ENCODE results near the gene SERPINB1. TPM values are rescaled to one million over a fixed set of nuclear protein-coding genes. Genes with fewer than 3 reads are reported as not detected.

The SERPINB1 gene
- total and polyA plus RNA-seq, 3 donors from 2014 or later, result 15.0 to 19.6 (median 19.4) TPM

DNA sequence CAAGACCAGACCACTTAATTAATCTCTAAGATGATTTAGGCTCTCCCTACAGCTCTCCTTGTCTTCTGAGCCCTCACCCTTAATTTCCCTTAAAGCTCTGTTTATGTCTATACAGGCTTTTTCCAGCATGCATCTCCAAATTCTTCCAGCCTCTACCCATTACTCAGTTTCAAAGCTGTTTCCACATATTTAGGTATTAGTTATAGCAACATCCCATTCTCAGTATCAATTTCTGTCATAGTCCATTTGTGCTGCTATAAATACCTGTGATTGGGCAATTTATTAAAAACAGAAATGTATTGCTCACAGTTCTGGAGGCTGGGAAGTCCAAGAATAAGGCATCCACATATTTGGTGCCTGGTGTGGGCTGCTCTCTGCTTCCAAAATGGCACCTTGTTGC lies 2.3 kb upstream of the SERPINB1 start:
- DNase-seq, result no peak
- TF ChIP-seq, protein P1, sequence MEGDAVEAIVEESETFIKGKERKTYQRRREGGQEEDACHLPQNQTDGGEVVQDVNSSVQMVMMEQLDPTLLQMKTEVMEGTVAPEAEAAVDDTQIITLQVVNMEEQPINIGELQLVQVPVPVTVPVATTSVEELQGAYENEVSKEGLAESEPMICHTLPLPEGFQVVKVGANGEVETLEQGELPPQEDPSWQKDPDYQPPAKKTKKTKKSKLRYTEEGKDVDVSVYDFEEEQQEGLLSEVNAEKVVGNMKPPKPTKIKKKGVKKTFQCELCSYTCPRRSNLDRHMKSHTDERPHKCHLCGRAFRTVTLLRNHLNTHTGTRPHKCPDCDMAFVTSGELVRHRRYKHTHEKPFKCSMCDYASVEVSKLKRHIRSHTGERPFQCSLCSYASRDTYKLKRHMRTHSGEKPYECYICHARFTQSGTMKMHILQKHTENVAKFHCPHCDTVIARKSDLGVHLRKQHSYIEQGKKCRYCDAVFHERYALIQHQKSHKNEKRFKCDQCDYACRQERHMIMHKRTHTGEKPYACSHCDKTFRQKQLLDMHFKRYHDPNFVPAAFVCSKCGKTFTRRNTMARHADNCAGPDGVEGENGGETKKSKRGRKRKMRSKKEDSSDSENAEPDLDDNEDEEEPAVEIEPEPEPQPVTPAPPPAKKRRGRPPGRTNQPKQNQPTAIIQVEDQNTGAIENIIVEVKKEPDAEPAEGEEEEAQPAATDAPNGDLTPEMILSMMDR (IDR thresholded peaks at IDR 0.05), result no peak
- no peak for TF ChIP-seq POLR2A (IDR thresholded peaks at IDR 0.05)
- no peaks in the 10 kb centered on the region for H3K9me3 ChIP-seq
- no peak overlapping the region for H3K27ac ChIP-seq
- peaks cover 23% of the 10 kb centered on the region for H3K4me1 ChIP-seq
- no peaks in the 10 kb centered on the region for H3K36me3 ChIP-seq (ENCODE audit: low read depth, missing control alignments)
- no peak overlapping the region for H3K4me3 ChIP-seq
- H3K27me3 ChIP-seq, result no peaks in the 10 kb centered on the region
- intact Hi-C loops (cut with DNase I; ENCODE audit: low total_unique reads), result loop anchor here (10.0 kb wide), 2 partner anchors 91 to 211 kb away; no protein-coding TSS in a partner anchor

DNA sequence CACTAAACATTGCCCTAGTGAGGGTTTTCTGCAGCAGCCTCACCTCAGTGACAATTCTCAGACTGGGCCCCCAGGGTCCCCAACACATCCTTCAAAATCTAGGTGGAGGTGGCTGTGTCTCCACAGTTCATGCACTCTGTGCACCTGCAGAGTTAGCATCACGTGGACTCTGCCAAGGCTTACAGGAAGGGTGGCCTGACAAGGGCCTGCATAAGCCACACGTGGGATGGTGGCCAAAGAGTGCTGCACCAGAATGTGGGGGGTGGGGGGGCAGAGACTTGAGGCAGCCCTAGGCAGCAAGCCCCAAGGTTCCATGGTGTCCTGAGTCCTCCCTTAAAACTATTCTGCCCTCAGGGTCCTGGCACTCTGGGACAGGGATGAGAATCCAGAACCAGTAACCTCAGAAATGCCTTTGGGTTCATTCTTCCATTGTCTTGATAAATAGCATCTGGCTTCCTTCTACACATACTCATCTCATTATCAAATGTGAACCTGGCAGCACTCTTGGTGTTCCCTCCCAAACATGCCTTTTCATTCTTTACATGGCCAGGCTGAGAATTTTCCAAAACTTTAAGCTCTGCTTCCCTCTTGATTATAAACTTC lies 1.6 kb upstream of the SERPINB1 start:
- no peak overlapping the region for H3K4me3 ChIP-seq
- no peak for TF ChIP-seq POLR2A (IDR thresholded peaks at IDR 0.05)
- TF ChIP-seq, protein P1 (IDR thresholded peaks at IDR 0.05), result no peak
- H3K4me1 ChIP-seq, result peaks cover 23% of the 10 kb centered on the region
- no peak for DNase-seq
- H3K9me3 ChIP-seq, result no peaks in the 10 kb centered on the region
- H3K36me3 ChIP-seq (ENCODE audit: low read depth, missing control alignments), result no peaks in the 10 kb centered on the region
- no peaks in the 10 kb centered on the region for H3K27me3 ChIP-seq
- intact Hi-C loops (cut with DNase I; ENCODE audit: low total_unique reads), result loop anchor here (10.0 kb wide), 2 partner anchors 92 to 212 kb away; no protein-coding TSS in a partner anchor
- H3K27ac ChIP-seq, result no peak overlapping the region
- 31% methylated on average over 2 of the region's 2 CpGs; no CpG with 5 or more reads in 1 of the 2 donors for WGBS, 2 donors

DNA sequence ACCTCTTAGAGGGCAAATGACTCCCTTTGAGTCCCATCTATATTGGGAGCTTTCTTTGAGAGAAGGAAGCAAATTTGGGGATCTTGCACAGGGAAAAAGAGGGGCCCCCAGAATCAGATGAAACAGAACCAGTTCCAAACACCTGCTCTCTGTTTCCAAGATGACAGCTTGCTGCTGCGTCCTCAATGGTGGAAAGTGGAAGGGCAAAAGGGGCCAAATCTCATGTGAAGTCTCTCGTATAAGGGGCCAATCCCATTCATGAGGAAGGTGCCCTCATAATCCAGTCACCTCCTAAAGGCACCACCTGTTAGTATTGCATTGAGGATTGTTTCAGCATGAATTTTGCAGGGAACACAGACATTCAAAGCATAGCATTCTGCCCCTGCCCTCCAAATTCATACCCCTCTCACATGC lies 483 bp upstream of the SERPINB1 start:
- WGBS, 2 donors, result 64 to 71% methylated on average over 2 of the region's 2 CpGs
- no peaks in the 10 kb centered on the region for H3K9me3 ChIP-seq
- DNase-seq, result no peak
- H3K27me3 ChIP-seq, result no peaks in the 10 kb centered on the region
- H3K4me3 ChIP-seq, result peak overlapping the region; percentile 61 to 67
- intact Hi-C loops (cut with DNase I; ENCODE audit: low total_unique reads), result loop anchor here (10.0 kb wide), 2 partner anchors 93 to 213 kb away; no protein-coding TSS in a partner anchor
- peak overlapping the region; percentile 90 to 92 for H3K27ac ChIP-seq
- no peaks in the 10 kb centered on the region for H3K36me3 ChIP-seq (ENCODE audit: low read depth, missing control alignments)
- TF ChIP-seq, protein P1 (IDR thresholded peaks at IDR 0.05), result no peak
- TF ChIP-seq POLR2A (IDR thresholded peaks at IDR 0.05), result no peak
- peaks cover 23% of the 10 kb centered on the region for H3K4me1 ChIP-seq

DNA sequence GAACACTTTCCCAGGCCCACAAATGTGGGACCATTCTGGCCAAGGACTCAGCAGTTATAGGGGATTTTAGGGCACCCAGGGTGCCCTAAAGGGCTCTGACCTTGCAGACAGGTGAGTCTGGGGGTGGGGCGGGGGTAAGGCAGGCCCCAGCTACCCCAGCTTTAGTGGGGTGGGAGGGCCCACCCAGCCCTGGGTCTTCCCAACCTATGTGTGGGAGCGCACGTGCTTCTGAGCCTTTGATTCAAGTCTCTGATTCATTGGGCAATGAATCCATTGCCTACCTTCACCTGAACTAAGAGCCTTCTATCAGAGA lies 958 bp downstream of the SERPINB1 start:
- H3K4me3 ChIP-seq, result peak overlapping the region; percentile 61 to 67
- peak overlapping the region in 1 of 2 donors; percentile 92 for H3K27ac ChIP-seq
- WGBS, 2 donors, result 42 to 44% methylated on average over 3 of the region's 3 CpGs
- no peak for DNase-seq
- peaks cover 18% of the 10 kb centered on the region for H3K4me1 ChIP-seq
- TF ChIP-seq, protein P1 (IDR thresholded peaks at IDR 0.05), result no peak
- TF ChIP-seq POLR2A (IDR thresholded peaks at IDR 0.05), result no peak
- intact Hi-C loops (cut with DNase I; ENCODE audit: low total_unique reads), result loop anchor here (10.0 kb wide), 2 partner anchors 94 to 214 kb away; no protein-coding TSS in a partner anchor
- no peaks in the 10 kb centered on the region for H3K36me3 ChIP-seq (ENCODE audit: low read depth, missing control alignments)
- H3K27me3 ChIP-seq, result no peaks in the 10 kb centered on the region
- H3K9me3 ChIP-seq, result no peaks in the 10 kb centered on the region

Data from testis (tissue), 3 donors.